OCI-LY7 (cell line): ENCODE results near the gene RCL1.
"Not testable (repeated sequence)": the region's sequence is repeated elsewhere in the genome, so short reads cannot be mapped to it uniquely, and the experiment has no call there.

Experiments
- CTCF ChIP-seq: fragments of 200-600 bp; sonication (generic); conservative IDR thresholded peaks from 2 replicates; pipeline ENCODE4 v1.5.1; 2014; ENCODE audit warnings: mild to moderate bottlenecking, antibody characterized with exemption, low read length, moderate library complexity, mixed read lengths
- EZH2phosphoT487 ChIP-seq: fragments of 200-600 bp; sonication (generic); IDR thresholded peaks from 2 replicates; pipeline ENCODE4 v1.6.1; 2018; ENCODE audit warnings: low read depth, borderline replicate concordance, mild to moderate bottlenecking, mixed run types, antibody characterized with exemption, low read length, moderate library complexity, mixed read lengths

- TF ChIP-seq CTCF, EZH2phosphoT487: not testable (repeated sequence)
Measured at GRCh38 chr9:4774958-4775357, 17.8 kb upstream of the RCL1 start.
